Hematopoietic multipotent progenitor cell (in vitro differentiated cells): ENCODE measurements around the gene KCTD1. TPM values are rescaled to one million over a fixed set of nuclear protein-coding genes. Genes with fewer than 3 reads are reported as not detected.

Source experiments
- DNase-seq, 3 donors: peaks; one replicate each; pipeline ENCODE4 v3.0.0-alpha.2; 2011 to 2015; ENCODE audit warnings: low read depth in 2 of 3, low spot score in 2 of 3
- total RNA-seq: library from RNA; depleted of rRNA; stranded (reverse); fragments of >200 nt; gene quantifications from one replicate; pipeline ENCODE4 v1.2.3, GENCODE V29; 2012

Gene KCTD1
- total RNA-seq, 1 donor, result 8.6 TPM

- no peak for DNase-seq
Measured at GRCh38 chr18:26489191-26489590, 59.2 kb downstream of the KCTD1 start.

GRCh38 chr18:26488417-26489009, 59.8 kb downstream of the KCTD1 start:
- peak in 1 of 3 donors; percentile 4 for DNase-seq

GRCh38 chr18:26487437-26487836, 60.9 kb downstream of the KCTD1 start:
- no peak for DNase-seq

GRCh38 chr18:26483633-26484032, 64.7 kb downstream of the KCTD1 start:
- no peak for DNase-seq

- no peak for DNase-seq
Measured at GRCh38 chr18:26482569-26482968, 65.8 kb downstream of the KCTD1 start.

- no peak for DNase-seq
Measured at GRCh38 chr18:26480897-26481795, 67.2 kb downstream of the KCTD1 start.

- no peak for DNase-seq
Measured at GRCh38 chr18:26479681-26480079, 68.7 kb downstream of the KCTD1 start.

GRCh38 chr18:26479065-26479680, 69.2 kb downstream of the KCTD1 start:
- no peak for DNase-seq

GRCh38 chr18:26477828-26478466, 70.4 kb downstream of the KCTD1 start:
- DNase-seq, result no peak

- DNase-seq, result no peak
Measured at GRCh38 chr18:26476697-26477096, 71.7 kb downstream of the KCTD1 start.

- no peak for DNase-seq
Measured at GRCh38 chr18:26474542-26474941, 73.8 kb downstream of the KCTD1 start.

- no peak for DNase-seq
Measured at GRCh38 chr18:26473672-26474071, 74.7 kb downstream of the KCTD1 start.

- DNase-seq, result no peak
Measured at GRCh38 chr18:26471826-26472225, 76.5 kb downstream of the KCTD1 start.

GRCh38 chr18:26471027-26471426, 77.3 kb downstream of the KCTD1 start:
- no peak for DNase-seq

GRCh38 chr18:26470011-26470637, 78.2 kb downstream of the KCTD1 start:
- no peak for DNase-seq

- peak in 2 of 3 donors; percentile 29 to 37 for DNase-seq
Measured at GRCh38 chr18:26468931-26469340, 79.4 kb downstream of the KCTD1 start.

- DNase-seq, result no peak
Measured at GRCh38 chr18:26466026-26466425, 82.3 kb downstream of the KCTD1 start.

- no peak for DNase-seq
Measured at GRCh38 chr18:26465431-26465830, 82.9 kb downstream of the KCTD1 start.

- DNase-seq, result no peak
Measured at GRCh38 chr18:26464128-26465011, 84.0 kb downstream of the KCTD1 start.

- no peak for DNase-seq
Measured at GRCh38 chr18:26462355-26462754, 86.0 kb downstream of the KCTD1 start.
